Hepatocyte (in vitro differentiated cells): ENCODE results near the gene MITF.

Experiments used
- EZH2 ChIP-seq: fragments of 200-600 bp; sonication (generic); IDR thresholded peaks from 2 replicates; pipeline ENCODE4 v1.6.1; 2016; ENCODE audit warnings: antibody characterized with exemption, mild to moderate bottlenecking, borderline replicate concordance
- EZH2phosphoT487 ChIP-seq: fragments of 200-600 bp; sonication (generic); IDR thresholded peaks from one replicate; pipeline ENCODE4 v1.6.1; 2018; ENCODE audit warnings: antibody characterized with exemption, mild to moderate bottlenecking, low read depth, moderate library complexity; ENCODE audit not compliant: unreplicated experiment, severe bottlenecking
- TF ChIP-seq, protein P1 (sequence below): fragments of 200-600 bp; sonication (generic); IDR thresholded peaks from 2 replicates; pipeline ENCODE4 v1.5.1; 2016; ENCODE audit warnings: antibody characterized with exemption, mild to moderate bottlenecking; ENCODE audit not compliant: poor library complexity

DNA sequence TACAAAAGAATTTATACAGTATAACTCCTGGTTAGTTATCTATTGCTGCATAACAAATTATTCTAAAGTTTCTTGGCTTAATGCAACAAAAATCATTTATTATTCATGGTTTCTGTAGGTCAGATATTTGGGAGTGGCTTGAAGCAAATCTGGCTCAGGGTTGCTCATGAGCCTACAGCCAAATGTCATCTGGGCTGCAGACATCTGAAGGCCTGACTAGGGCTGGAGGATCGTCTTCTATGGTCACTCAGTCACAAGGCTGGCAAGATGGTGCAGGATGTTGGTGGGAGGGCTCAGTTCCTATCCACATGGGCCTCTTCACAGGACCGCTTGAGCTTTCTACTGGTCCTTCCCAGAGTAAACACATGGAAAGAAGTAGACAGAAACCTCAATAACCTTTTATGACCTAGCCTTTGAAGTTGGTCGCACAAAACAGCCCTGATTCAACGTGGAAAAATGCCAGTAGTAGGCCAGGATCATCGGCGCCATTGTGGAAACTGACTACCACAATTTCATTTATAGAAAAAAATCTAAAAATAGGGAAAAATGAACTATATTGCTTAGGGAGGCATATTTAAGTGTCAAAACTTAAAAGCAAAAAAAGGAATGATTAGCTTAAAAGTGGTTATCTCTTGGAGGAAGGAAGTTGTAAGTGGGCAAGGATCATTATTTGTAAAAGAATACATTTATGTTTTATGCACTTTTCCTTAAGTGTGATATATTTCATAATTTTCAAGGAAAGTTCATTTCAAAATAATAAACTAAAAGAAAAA lies 9.9 kb upstream of the MITF start:
- TF ChIP-seq, protein P1, sequence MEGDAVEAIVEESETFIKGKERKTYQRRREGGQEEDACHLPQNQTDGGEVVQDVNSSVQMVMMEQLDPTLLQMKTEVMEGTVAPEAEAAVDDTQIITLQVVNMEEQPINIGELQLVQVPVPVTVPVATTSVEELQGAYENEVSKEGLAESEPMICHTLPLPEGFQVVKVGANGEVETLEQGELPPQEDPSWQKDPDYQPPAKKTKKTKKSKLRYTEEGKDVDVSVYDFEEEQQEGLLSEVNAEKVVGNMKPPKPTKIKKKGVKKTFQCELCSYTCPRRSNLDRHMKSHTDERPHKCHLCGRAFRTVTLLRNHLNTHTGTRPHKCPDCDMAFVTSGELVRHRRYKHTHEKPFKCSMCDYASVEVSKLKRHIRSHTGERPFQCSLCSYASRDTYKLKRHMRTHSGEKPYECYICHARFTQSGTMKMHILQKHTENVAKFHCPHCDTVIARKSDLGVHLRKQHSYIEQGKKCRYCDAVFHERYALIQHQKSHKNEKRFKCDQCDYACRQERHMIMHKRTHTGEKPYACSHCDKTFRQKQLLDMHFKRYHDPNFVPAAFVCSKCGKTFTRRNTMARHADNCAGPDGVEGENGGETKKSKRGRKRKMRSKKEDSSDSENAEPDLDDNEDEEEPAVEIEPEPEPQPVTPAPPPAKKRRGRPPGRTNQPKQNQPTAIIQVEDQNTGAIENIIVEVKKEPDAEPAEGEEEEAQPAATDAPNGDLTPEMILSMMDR = no peak
- TF ChIP-seq EZH2 = no peak
- TF ChIP-seq EZH2phosphoT487 = no peak
